Measurements from ENCODE around the gene HAAO.
A peak's percentile ranks its signal among the peaks of the same experiment; 100 is the strongest.
"Not testable (repeated sequence)": the region's sequence is repeated elsewhere in the genome, so short reads cannot be mapped to it uniquely, and the experiment has no call there.

Gene HAAO

GRCh38 chr2:42792583-42793333 is at the start of gene HAAO:
Gene HAAO, minus strand, starts transcription at chr2:42792583. Its CDS starts 47 bp downstream, at chr2:42792536.
- DNase-seq, result peak; percentile 40

- DNase-seq, result no peak
These were observed 49.0 kb upstream of the HAAO start for GRCh38 chr2:42841344-42841743.

GRCh38 chr2:42840760-42841159 is 48.4 kb upstream of the HAAO start:
- DNase-seq, result no peak

- no peak for DNase-seq
These were observed 47.6 kb upstream of the HAAO start for GRCh38 chr2:42839809-42840501.

GRCh38 chr2:42838133-42838532 is 45.8 kb upstream of the HAAO start:
- no peak for DNase-seq

GRCh38 chr2:42835577-42836371 is 43.4 kb upstream of the HAAO start:
- no peak for DNase-seq

- no peak for DNase-seq
These were observed 41.8 kb upstream of the HAAO start for GRCh38 chr2:42834161-42834560.

GRCh38 chr2:42832289-42832634 is 39.9 kb upstream of the HAAO start:
- no peak for DNase-seq

GRCh38 chr2:42831575-42832288 is 39.3 kb upstream of the HAAO start:
- not testable (repeated sequence) for DNase-seq

- peak; percentile 1 for DNase-seq
These were observed 38.7 kb upstream of the HAAO start for GRCh38 chr2:42830922-42831574.

- peak; percentile 6 for DNase-seq
These were observed 37.5 kb upstream of the HAAO start for GRCh38 chr2:42829671-42830440.

- DNase-seq, result peak; percentile 74
These were observed 36.4 kb upstream of the HAAO start for GRCh38 chr2:42828487-42829425.

GRCh38 chr2:42827647-42828486 is 35.5 kb upstream of the HAAO start:
- peak; percentile 80 for DNase-seq

GRCh38 chr2:42826231-42826630 is 33.8 kb upstream of the HAAO start:
- no peak for DNase-seq

- no peak for DNase-seq
These were observed 32.0 kb upstream of the HAAO start for GRCh38 chr2:42824454-42824807.

- DNase-seq, result no peak
These were observed 31.5 kb upstream of the HAAO start for GRCh38 chr2:42823744-42824453.

- no peak for DNase-seq
These were observed 26.8 kb upstream of the HAAO start for GRCh38 chr2:42819160-42819559.

- no peak for DNase-seq
These were observed 23.3 kb upstream of the HAAO start for GRCh38 chr2:42815726-42816125.

- DNase-seq, result no peak
These were observed 21.4 kb upstream of the HAAO start for GRCh38 chr2:42813763-42814162.

Measured in NCI-H69 (cell line).